Transverse colon (tissue), 4 donors: ENCODE results near the gene CLEC20A. TPM values are rescaled to one million over a fixed set of nuclear protein-coding genes. Genes with fewer than 3 reads are reported as not detected.

ENCODE experiments used
- DNase-seq: peaks from one replicate; pipeline ENCODE4 v3.0.0-alpha.2; 2019
- H3K27ac ChIP-seq, 4 donors: fragments of 200-600 bp; sonication (generic); 2 replicates each; pipeline ENCODE4 v1.5.1; 2016 to 2018; ENCODE audit warnings: inconsistent platforms in 4 of 4
- H3K27me3 ChIP-seq: fragments of 200-600 bp; sonication (generic); 2 replicates; pipeline ENCODE4 v1.5.1; 2017; ENCODE audit warnings: inconsistent platforms
- H3K36me3 ChIP-seq, 4 donors: fragments of 200-600 bp; sonication (generic); 2 replicates each; pipeline ENCODE4 v1.5.1; 2017 to 2019; ENCODE audit warnings: inconsistent platforms in 4 of 4
- H3K4me1 ChIP-seq, 4 donors: fragments of 200-600 bp; sonication (generic); 2 replicates each; pipeline ENCODE4 v1.5.1; 2017 to 2020; ENCODE audit warnings: inconsistent platforms in 4 of 4
- H3K4me3 ChIP-seq, 4 donors: fragments of 200-600 bp; sonication (generic); 1 replicate in 1 of 4; 2 replicates in 3 of 4; pipeline versions ENCODE4 v1.5.1 to v1.6.1; 2017 to 2019; ENCODE audit warnings: inconsistent platforms in 4 of 4
- H3K9me3 ChIP-seq, 2 donors: fragments of 200-600 bp; sonication (generic); 2 replicates each; pipeline ENCODE4 v1.5.1; 2017 to 2019; ENCODE audit warnings: inconsistent platforms in 2 of 2
- CTCF ChIP-seq, 5 experiments: fragments of 200-600 bp in 3 of 5; fragments of 450-650 bp in 2 of 5; sonication (generic) in 3 of 5; IDR thresholded peaks; 1 replicate in 2 of 5; 2 replicates in 3 of 5; pipeline ENCODE4 v1.5.1; 2016 to 2017; ENCODE audit warnings: antibody characterized with exemption in 5 of 5, inconsistent platforms in 3 of 5, mild to moderate bottlenecking in 2 of 5, moderate library complexity in 1 of 5
- EP300 ChIP-seq: sonication (generic); formaldehyde crosslinking; IDR thresholded peaks from one replicate; pipeline ENCODE4 v1.6.1; 2017; ENCODE audit warnings: antibody characterized with exemption, low read depth
- POLR2A ChIP-seq: fragments of 450-650 bp; IDR thresholded peaks from one replicate; pipeline ENCODE4 v1.6.1; 2016; ENCODE audit warnings: antibody characterized with exemption, mild to moderate bottlenecking, moderate library complexity
- POLR2AphosphoS5 ChIP-seq, 3 donors: sonication (generic); formaldehyde crosslinking; IDR thresholded peaks; one replicate each; pipeline ENCODE4 v1.6.1; 2016; ENCODE audit warnings: antibody characterized with exemption in 3 of 3
- WGBS, 2 donors: methylation state at CpG; one replicate each; pipeline ENCODE4 v1.1.5; 2018; ENCODE audit warnings: low coverage in 1 of 2; 5-methylcytosine and 5-hydroxymethylcytosine counted together
- in situ Hi-C, 4 donors: fragments of 200-750 bp; cut with MboI; loops; one replicate each; pipeline versions ENCODE4 v1.15.0 to v1.15.1; 2017; ENCODE audit warnings: low sequenced_read_pairs in 3 of 4, low pct_ligation_motif_present in 1 of 4, low pct_unique_long_range_greater_than_20kb in 1 of 4
- intact Hi-C: fragments of 100-400 bp; cut with DNase I; formaldehyde crosslinking; loops from one replicate; pipeline ENCODE4 v1.15.1; 2023; ENCODE audit warnings: low total_unique reads
- small RNA-seq, 4 donors: library from RNA; depleted of rRNA; stranded (forward); fragments of <200 nt; gene quantifications; one replicate each; pipeline ENCODE3, GENCODE V24; 2016
- total RNA-seq, 4 donors: library from RNA; depleted of rRNA; stranded (reverse); fragments of >200 nt; gene quantifications; one replicate each; pipeline ENCODE4 v1.1.0, GENCODE V29; 2016

CLEC20A gene
- total RNA-seq, 4 donors from 2014 or later, result not detected

GRCh38 chr1:178436899-178437298 is 59.9 kb downstream of the CLEC20A start:
- Histone ChIP-seq H3K27me3 (no peaks in the 10 kb centered on the region), H3K36me3 (no peaks in the 10 kb centered on the region), H3K27ac (no peak overlapping the region), H3K9me3 (no peaks in the 10 kb centered on the region), H3K4me3 (no peak overlapping the region), H3K4me1 (no peaks in the 10 kb centered on the region)
- no peak for DNase-seq
- 86 to 94% methylated on average over 2 of the region's 2 CpGs for WGBS, 2 donors
- in situ Hi-C loops, result no loop called here
- intact Hi-C loops, result no loop called here
- TF ChIP-seq CTCF (IDR thresholded peaks at IDR 0.05), result no peak

GRCh38 chr1:178434899-178435435 is 61.8 kb downstream of the CLEC20A start:
- TF ChIP-seq POLR2AphosphoS5 (IDR thresholded peaks at IDR 0.05) (no peak), EP300 (no peak), POLR2A (no peak), CTCF (IDR thresholded peaks at IDR 0.05) (no peak)
- Histone ChIP-seq H3K27ac (no peak overlapping the region), H3K9me3 (no peaks in the 10 kb centered on the region), H3K27me3 (no peaks in the 10 kb centered on the region), H3K4me3 (no peak overlapping the region), H3K4me1 (no peaks in the 10 kb centered on the region), H3K36me3 (no peaks in the 10 kb centered on the region)
- intact Hi-C loops, result no loop called here
- in situ Hi-C loops, result no loop called here
- no peak for DNase-seq

GRCh38 chr1:178434360-178434759 is 62.4 kb downstream of the CLEC20A start:
- 79 to 83% methylated on average over 1 of the region's 1 CpG for WGBS, 2 donors
- Histone ChIP-seq H3K4me1 (no peaks in the 10 kb centered on the region), H3K4me3 (no peak overlapping the region), H3K36me3 (no peaks in the 10 kb centered on the region), H3K27ac (no peak overlapping the region), H3K9me3 (no peaks in the 10 kb centered on the region), H3K27me3 (no peaks in the 10 kb centered on the region)
- TF ChIP-seq POLR2AphosphoS5 (IDR thresholded peaks at IDR 0.05) (no peak), POLR2A (no peak), CTCF (IDR thresholded peaks at IDR 0.05) (no peak), EP300 (no peak)
- no peak for DNase-seq
- in situ Hi-C loops, result no loop called here
- intact Hi-C loops, result no loop called here

Small RNA genes within 50 kb of the gene (small RNA-seq; reads per million reads assigned to genes)
- 0 reads per million in 4 donors for gene RF00017

Other genes with a start within 250 kb of the CLEC20A start
- not detected for gene TEX35, start 16.1 kb upstream of the CLEC20A start, total RNA-seq
- gene RALGPS2, start 228.3 kb upstream of the CLEC20A start, total RNA-seq, result 10 to 100 TPM; 21.5 to 50.8 (median 34.0) TPM